GM12801 (cell line): Measurements from ENCODE around the gene PTPRF.

Experiments
- TF ChIP-seq, protein P1 (sequence below): IDR thresholded peaks from one replicate; pipeline ENCODE4 v1.5.1; 2011; ENCODE audit warnings: control low read depth; ENCODE audit not compliant: insufficient read length; ENCODE audit errors: extremely low read depth

Gene PTPRF

DNA sequence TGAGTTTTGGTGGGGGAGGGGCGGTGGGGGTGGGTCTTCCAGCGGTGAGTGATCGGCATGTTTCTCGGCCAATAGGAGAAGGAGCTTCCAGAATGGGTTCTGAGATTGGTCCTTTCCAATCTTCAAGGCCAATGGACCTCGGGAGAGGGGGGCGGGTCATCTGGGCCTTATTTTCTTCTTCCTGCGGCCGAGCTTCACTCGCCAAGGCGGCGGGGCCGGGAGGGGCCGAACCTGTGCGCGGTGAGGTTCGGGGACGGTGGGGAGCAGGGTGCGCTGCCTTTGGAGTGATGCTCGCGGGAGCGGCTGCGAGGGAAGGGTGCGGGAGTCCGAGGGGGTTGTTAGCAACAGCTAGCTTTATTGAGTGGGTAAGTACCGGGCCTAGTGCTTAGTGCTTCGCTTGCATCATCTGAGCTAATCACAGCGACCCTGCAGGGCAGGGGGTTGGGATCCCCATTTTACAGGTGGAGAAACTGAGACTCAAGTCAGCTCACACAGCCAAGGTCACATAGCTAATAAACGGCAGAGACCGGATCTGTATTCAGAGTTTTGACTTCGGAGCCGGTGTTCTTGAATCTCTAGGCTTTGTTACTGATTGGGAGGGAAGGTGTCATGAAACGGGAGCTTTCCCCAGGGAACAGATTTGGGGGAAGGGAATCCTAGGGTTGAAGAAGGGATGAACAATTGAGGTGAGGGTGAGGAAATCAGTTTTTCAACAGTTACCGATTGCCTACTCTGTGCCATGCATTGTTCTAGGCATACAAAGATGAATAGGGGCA is 119.8 kb downstream of the PTPRF start:
- TF ChIP-seq, protein P1, sequence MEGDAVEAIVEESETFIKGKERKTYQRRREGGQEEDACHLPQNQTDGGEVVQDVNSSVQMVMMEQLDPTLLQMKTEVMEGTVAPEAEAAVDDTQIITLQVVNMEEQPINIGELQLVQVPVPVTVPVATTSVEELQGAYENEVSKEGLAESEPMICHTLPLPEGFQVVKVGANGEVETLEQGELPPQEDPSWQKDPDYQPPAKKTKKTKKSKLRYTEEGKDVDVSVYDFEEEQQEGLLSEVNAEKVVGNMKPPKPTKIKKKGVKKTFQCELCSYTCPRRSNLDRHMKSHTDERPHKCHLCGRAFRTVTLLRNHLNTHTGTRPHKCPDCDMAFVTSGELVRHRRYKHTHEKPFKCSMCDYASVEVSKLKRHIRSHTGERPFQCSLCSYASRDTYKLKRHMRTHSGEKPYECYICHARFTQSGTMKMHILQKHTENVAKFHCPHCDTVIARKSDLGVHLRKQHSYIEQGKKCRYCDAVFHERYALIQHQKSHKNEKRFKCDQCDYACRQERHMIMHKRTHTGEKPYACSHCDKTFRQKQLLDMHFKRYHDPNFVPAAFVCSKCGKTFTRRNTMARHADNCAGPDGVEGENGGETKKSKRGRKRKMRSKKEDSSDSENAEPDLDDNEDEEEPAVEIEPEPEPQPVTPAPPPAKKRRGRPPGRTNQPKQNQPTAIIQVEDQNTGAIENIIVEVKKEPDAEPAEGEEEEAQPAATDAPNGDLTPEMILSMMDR = no peak

DNA sequence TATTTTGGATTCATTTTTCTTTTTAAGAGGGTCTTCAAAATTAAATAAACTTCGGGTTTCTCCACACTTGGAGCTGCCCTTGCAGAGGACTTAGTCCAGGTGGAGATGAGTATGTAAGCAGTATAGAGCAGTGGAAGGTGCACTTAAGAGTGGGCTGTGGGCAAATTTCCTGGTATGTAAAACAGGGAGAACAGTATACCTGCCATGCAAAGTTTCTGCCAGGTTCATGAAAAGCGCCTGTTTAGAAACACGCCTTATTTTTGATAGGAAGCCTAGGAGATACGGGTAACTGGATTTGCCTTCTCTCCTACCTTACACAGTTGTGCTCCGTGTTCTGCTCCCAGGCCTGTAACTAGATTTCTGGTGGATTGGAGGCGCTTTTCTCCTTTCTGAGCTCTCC is 120.5 kb downstream of the PTPRF start:
- TF ChIP-seq, protein P1 = no peak

DNA sequence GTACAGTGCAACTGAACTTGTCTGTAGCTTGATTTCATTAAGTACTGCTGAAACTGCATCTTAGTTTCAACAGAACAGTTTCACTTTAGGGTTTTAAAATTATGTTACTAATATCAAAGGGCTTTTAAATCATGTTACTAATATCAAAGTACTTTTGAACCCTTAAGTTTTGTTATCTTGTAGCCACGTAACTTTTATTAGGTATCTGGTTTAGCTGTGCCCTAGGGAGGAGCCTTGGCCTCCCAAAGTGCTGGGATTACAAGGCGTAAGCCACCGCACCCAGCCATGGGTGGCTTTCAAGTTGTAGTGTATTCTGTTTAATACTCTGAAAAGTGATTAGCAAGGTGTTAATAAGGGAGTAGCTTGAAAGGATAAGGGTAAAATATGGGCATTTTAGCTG is 121.2 kb downstream of the PTPRF start:
- TF ChIP-seq, protein P1 = no peak

DNA sequence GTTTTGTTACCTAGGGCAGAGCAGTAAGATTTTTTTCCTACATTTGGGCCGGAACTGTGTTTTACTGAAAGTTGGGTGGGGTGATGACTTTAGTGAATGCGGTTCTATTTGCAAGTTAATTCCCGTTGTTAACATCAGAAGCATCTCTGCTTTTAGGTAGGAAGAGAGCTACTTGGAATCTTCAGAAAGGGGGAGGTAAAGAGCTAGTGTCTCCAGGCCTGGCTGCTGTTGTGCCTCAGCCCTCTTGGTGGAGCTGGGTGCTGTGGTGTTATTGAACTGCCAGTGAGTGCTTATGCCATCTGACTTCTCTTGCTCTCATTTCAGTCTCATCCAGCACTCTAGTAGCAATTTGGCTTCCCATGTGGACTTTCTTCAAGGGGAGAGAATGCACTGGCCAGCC is 122.7 kb downstream of the PTPRF start:
- TF ChIP-seq, protein P1 = no peak

DNA sequence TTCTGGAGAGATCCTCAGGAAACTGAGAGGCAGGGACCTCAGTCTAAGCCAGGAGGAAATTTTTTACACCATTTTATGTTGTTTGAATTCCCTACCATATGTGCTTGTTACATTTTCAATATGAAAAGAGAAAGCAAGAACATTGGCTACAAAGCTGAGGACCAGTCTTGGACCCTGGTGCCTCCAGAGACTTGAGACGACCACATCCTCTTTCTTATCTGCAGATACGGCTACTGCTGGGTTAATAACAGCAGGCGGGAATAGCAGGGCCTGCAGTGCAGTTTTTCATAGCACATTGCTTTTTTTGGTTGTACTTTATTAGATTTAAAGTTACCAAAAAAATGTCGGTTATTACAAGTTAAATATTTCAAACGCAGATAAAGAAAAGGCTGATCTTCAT is 123.2 kb downstream of the PTPRF start:
- TF ChIP-seq, protein P1 = no peak

DNA sequence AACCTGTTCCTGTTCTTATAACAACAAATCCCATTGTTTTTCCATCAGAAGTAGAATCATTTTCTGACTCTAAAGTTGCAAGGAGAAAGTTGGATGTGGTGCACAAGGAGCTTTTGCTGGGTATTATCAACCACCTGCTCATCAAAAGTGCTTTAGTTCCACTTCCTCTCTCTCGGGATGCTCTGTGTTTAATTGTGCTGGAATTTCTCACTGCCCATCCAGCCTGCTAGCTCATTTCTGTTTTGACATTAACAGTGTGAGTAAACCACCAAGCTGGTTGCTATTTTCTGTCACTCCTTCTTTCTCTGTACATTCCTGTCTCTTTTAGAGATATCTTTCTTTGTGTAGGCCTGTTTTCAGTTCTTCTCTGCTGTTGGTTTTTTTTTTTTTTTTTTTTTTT is 125.3 kb downstream of the PTPRF start:
- TF ChIP-seq, protein P1 = no peak

DNA sequence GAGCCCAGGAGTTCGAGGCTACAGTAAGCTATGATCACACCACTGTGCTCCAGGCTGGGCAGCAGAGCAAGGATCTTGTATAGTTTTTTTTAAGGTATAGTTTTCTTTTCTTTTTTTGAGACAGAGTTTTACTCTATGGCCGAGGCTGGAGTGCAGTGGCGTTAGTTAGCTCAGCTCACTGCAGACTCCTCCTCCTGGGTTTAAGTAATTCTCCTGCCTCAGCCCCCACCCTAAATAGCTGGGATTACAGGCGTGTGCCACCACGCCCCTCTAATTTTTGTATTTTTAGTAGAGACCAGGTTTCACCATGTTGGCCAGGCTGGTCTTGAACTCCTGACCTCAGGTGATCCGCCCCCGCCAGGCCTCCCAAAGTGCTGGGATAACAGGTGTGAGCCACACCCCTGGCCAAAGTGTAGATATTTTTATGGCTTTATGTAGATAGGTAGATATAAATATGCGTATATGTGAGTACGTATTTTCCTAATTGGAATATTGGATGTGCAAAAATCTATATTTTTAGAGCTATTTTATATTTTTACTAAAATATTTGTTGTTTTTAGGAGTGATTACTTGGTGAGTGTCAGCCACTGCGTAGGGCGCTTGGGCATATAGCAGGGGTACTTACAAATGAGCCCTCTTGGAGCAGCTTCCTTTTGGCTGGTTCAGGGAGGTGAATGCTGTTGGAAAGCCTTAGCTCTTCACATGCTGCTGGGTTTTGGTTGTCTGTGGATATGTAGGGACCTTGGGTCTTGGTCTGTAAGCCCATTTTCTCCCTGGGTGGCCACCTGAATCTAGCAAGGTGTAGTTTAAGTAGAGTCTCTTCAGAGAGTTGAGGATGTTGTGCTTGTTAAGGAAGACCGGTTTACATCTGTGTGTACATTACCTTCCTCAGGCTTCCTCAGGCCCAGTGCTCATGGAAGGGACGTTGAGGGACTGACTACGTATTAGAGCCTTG is 128.8 kb downstream of the PTPRF start:
- TF ChIP-seq, protein P1 = no peak
